GM19099 (cell line): Measurements from ENCODE around the gene NUDT3.

Source experiments
- POLR2A ChIP-seq: IDR thresholded peaks from 3 replicates; pipeline ENCODE4 v1.6.1; 2011; ENCODE audit warnings: low read depth; ENCODE audit not compliant: insufficient read length; ENCODE audit errors: extremely low read depth

NUDT3 gene

DNA sequence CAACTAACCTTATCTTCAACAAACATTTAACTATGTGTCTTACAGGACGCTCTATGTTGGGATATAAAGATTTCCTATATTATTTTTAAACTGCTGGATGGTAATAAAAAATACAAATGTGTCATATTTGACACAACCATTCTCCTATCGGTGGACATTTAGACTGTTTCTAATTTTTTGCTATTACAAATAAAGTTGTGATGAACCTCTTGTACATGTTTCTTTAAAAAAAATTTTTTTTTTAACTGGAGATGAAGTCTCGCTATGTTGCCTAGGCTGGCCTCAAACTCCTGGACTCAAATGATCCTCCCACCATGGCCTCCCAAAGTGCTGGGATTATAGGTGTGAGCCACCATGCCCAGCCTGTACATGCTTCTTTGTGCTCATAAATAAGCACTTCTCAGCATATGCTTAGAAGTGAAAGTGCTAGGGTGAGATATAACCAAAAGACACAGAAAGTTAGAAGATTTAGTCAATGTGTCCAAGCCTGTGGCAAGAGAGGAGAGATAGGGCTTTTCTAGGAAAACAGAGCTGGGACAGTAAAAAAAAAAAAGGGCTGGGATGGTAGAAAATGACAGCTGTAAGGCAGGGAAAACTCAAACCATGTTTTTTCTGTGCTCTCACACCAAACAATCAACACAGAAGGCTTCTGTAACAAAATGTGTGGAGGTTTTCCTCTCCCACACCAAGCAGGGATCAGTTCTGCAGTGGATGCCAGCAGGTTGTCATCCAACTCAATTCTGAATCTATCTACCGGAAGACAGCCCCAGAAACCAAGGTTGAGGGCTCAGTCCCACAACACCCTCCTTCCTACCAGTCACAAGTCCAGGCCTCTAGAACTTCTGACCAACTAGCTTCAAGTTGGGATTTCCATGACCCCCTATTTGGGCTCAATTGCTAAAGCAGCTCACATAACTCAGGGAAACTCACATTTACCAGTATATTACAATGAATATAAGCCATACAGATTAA, 73.7 kb downstream of the NUDT3 start:
- TF ChIP-seq POLR2A = no peak

GRCh38 chr6:34317882-34318498, 74.5 kb downstream of the NUDT3 start:
- TF ChIP-seq POLR2A = no peak

GRCh38 chr6:34317172-34317477, 75.3 kb downstream of the NUDT3 start:
- no peak for TF ChIP-seq POLR2A

GRCh38 chr6:34316431-34317171, 75.9 kb downstream of the NUDT3 start:
- TF ChIP-seq POLR2A = no peak

GRCh38 chr6:34315780-34316179, 76.7 kb downstream of the NUDT3 start:
- no peak for TF ChIP-seq POLR2A

GRCh38 chr6:34315256-34315655, 77.2 kb downstream of the NUDT3 start:
- TF ChIP-seq POLR2A = no peak

DNA sequence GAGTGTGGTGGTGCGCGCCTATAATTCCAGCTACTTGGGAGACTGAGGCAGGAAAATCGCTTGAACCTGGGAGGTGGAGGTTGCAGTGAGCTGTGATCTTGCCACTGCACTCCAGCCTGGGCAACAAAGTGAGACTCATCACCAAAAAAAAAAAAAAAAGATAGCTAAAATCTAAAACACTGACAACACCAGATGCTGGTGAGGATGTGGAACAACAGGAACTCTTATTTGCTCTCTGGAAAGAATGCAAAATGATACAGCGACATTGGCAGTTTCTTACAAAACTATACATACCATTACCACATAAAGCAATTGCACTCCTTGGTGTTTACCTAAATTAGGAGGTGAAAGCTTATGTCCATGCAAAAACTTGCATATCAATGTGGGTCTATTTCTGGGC, 80.2 kb downstream of the NUDT3 start:
- TF ChIP-seq POLR2A = no peak

DNA sequence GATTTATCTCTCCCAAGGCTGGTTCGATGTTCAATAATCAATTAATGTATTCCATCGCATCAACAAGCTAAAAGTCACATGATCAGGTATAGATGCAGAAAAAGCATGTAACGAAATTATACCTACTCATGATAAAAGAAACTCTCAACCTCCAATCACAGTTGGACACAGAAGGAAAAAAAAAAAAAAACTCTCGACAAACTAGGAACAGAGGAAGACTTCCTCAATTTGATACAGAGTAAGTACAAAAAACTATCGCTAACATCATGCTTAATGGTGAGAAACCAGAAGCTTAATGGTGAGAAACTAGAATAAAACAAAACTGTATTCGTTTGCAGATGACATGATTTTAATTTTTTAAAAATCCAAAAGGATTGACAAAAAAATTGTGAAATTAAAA, 81.7 kb downstream of the NUDT3 start:
- TF ChIP-seq POLR2A = no peak

DNA sequence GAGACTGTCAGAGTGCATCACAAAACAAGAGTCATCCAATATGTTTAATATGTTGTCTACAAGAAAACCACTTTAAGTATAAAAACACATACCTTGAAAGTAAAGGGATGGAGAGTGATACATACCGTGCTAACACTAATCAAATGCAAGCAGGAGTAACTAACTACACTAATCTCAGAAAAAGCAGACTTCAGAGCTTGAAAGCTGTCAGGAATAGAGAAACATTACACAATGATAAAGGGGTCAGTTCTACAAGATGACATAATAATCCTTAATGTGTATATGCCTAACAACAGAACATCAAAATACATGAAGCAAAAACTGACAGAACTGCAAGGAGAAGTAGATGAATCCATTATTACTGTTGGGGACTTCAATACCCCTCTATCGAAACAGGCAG, 84.0 kb downstream of the NUDT3 start:
- no peak for TF ChIP-seq POLR2A

DNA sequence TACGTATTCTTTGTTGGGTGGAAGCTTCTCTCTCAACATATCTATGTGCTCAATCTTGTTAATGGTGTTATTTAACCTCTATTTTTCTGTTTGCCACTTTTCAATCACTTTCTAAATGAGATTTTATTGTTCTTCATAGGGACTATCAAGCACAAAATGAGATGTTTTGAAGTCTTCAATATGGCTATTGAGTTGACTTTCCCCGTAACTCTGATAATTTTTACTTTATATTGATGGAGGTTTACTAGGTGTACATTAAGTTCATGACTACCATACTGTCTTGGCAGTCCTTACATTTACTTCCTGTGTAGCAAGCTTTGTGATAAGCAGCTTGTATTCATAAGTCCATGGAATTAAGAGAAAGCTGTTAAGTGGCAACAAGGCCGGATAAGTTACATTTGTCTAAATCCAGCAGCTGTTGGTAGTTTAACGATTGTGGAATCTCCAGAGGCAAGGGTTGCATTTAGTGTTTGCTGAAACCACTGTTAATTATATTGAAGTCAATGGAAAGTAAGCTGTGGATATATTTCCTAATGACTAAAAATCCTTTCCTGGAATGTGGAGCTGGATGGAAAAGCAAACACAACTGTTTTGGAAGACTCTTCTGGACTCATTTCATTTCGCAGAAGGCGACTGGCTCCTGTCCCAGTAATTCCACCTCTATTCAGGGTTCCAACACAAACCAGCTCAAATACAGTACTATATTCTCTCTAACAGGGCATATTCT, 86.3 kb downstream of the NUDT3 start:
- TF ChIP-seq POLR2A = no peak

- TF ChIP-seq POLR2A = no peak
Observed at GRCh38 chr6:34305497-34305896, 87.0 kb downstream of the NUDT3 start.

GRCh38 chr6:34304164-34304563, 88.3 kb downstream of the NUDT3 start:
- no peak for TF ChIP-seq POLR2A

DNA sequence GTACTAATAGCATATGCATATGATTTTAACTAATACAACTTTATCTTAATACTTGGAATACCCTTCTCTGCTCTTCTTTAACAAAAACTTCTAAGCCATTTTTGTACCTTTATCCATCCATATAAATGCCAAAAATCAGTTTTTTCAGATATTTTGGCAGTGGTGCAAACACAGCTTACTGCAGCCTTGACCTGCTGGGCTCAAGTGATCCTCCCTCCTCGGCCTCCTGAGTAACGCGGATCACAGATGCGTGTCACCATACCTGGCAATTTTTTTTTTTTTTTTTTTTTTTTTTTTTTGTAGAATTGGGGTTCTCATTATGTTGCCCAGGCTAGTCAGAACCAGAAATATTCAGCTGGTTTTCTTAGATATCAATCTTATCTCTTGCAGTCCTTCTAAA, 89.5 kb downstream of the NUDT3 start:
- TF ChIP-seq POLR2A = no peak

GRCh38 chr6:34301408-34301807, 91.1 kb downstream of the NUDT3 start:
- TF ChIP-seq POLR2A = no peak

- TF ChIP-seq POLR2A = no peak
Observed at GRCh38 chr6:34300332-34300751, 92.1 kb downstream of the NUDT3 start.
